ENCODE data around the gene VPS11. TPM values are rescaled to one million over a fixed set of nuclear protein-coding genes. Genes with fewer than 3 reads are reported as not detected.
A peak's percentile ranks its signal among the peaks of the same experiment; 100 is the strongest.

Gene VPS11
- total RNA-seq, result 21.4 TPM

GRCh38 chr11:119067371-119068222 lies at the start of gene VPS11:
Gene VPS11 (plus strand): TSS chr11:119067818. CDS start chr11:119067824, 6 bp downstream.
- peak within 1 kb of the TSS; percentile 93 to 97 (median 97) for H3K9ac ChIP-seq (ENCODE audit: low read depth in 1 of 3, low read length in 3 of 3)
- no peaks in the 10 kb centered on the region for H3K27me3 ChIP-seq (ENCODE audit: control insufficient read depth in 3 of 3, insufficient read depth in 3 of 3, low read length in 3 of 3)
- H3K4me1 ChIP-seq (ENCODE audit: control insufficient read depth in 3 of 3, insufficient read depth in 3 of 3, low read length in 3 of 3), result peaks cover 12 to 27% (median 16%) of the 10 kb centered on the region in 3 donors
- peak within 1 kb of the TSS; percentile 91 to 99 (median 98) for H3K4me3 ChIP-seq (ENCODE audit: low read length in 3 of 3)
- peak within 1 kb of the TSS; percentile 88 for H3K27ac ChIP-seq (ENCODE audit: low read depth, low read length)
- peaks cover 20 to 29% (median 21%) of the 10 kb centered on the region in 3 donors for H3K36me3 ChIP-seq (ENCODE audit: control insufficient read depth in 3 of 3, insufficient read depth in 3 of 3, low read length in 3 of 3)
- H3K9me3 ChIP-seq (ENCODE audit: control insufficient read depth in 3 of 3, low read length in 3 of 3), result no peaks in the 10 kb centered on the region

- Histone ChIP-seq H3K9ac (ENCODE audit: low read depth in 1 of 3, low read length in 3 of 3) (peak within 1 kb of the TSS; percentile 99 to 100 (median 99)), H3K4me3 (ENCODE audit: low read length in 3 of 3) (peak within 1 kb of the TSS; percentile 96 to 99 (median 98)), H3K27me3 (ENCODE audit: control insufficient read depth in 3 of 3, insufficient read depth in 3 of 3, low read length in 3 of 3) (no peaks in the 10 kb centered on the region), H3K4me1 (ENCODE audit: control insufficient read depth in 3 of 3, insufficient read depth in 3 of 3, low read length in 3 of 3) (peaks cover 27 to 52% (median 39%) of the 10 kb centered on the region in 3 donors), H3K9me3 (ENCODE audit: control insufficient read depth in 3 of 3, low read length in 3 of 3) (no peaks in the 10 kb centered on the region), H3K36me3 (ENCODE audit: control insufficient read depth in 3 of 3, insufficient read depth in 3 of 3, low read length in 3 of 3) (peaks cover 35 to 50% (median 49%) of the 10 kb centered on the region in 3 donors), H3K27ac (ENCODE audit: low read depth, low read length) (peak within 1 kb of the TSS; percentile 94)
Measured at GRCh38 chr11:119018074-119018938, 49.3 kb upstream of the VPS11 start, which contains the start of the genes RPS25 and TRAPPC4. Gene RPS25 (minus strand): TSS chr11:119018343. CDS start chr11:119018284, 59 bp downstream. Gene TRAPPC4 (plus strand): TSS chr11:119018766. CDS start chr11:119018796, 30 bp downstream.

DNA sequence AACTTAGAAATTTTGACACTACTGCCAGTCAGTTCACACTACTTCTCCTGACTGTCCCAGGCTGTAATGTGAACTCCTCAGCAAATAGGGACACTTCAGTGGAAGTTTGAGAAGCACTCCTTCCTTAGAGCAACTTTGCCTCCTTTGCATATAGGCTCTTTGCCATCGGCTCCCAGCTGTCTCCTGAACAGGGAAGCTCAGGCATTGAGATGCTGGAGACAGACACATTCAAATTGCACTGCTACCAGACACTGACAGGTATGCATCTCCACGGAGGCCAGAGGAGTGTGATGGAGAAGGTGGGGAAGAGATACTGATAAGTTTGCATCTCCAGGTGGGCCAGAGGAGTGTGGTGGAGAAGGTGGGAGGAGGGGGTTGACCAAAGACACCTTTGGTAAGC lies 47.6 kb upstream of the VPS11 start:
- no peaks in the 10 kb centered on the region for H3K27me3 ChIP-seq (ENCODE audit: control insufficient read depth in 3 of 3, insufficient read depth in 3 of 3, low read length in 3 of 3)
- peaks cover 41 to 53% (median 47%) of the 10 kb centered on the region in 3 donors for H3K36me3 ChIP-seq (ENCODE audit: control insufficient read depth in 3 of 3, insufficient read depth in 3 of 3, low read length in 3 of 3)
- no peak overlapping the region for H3K27ac ChIP-seq (ENCODE audit: low read depth, low read length)
- peaks cover 44 to 69% (median 52%) of the 10 kb centered on the region in 3 donors for H3K4me1 ChIP-seq (ENCODE audit: control insufficient read depth in 3 of 3, insufficient read depth in 3 of 3, low read length in 3 of 3)
- peak overlapping the region in 2 of 3 donors; percentile 54 to 99 for H3K4me3 ChIP-seq (ENCODE audit: low read length in 3 of 3)
- no peak overlapping the region for H3K9ac ChIP-seq (ENCODE audit: low read depth in 1 of 3, low read length in 3 of 3)
- no peaks in the 10 kb centered on the region for H3K9me3 ChIP-seq (ENCODE audit: control insufficient read depth in 3 of 3, low read length in 3 of 3)

GRCh38 chr11:119021631-119022030 lies 46.0 kb upstream of the VPS11 start:
- H3K9ac ChIP-seq (ENCODE audit: low read depth in 1 of 3, low read length in 3 of 3), result peak overlapping the region in 1 of 3 donors; percentile 47
- no peaks in the 10 kb centered on the region for H3K27me3 ChIP-seq (ENCODE audit: control insufficient read depth in 3 of 3, insufficient read depth in 3 of 3, low read length in 3 of 3)
- no peaks in the 10 kb centered on the region for H3K9me3 ChIP-seq (ENCODE audit: control insufficient read depth in 3 of 3, low read length in 3 of 3)
- H3K4me1 ChIP-seq (ENCODE audit: control insufficient read depth in 3 of 3, insufficient read depth in 3 of 3, low read length in 3 of 3), result peaks cover 55 to 76% (median 60%) of the 10 kb centered on the region in 3 donors
- H3K4me3 ChIP-seq (ENCODE audit: low read length in 3 of 3), result no peak overlapping the region
- no peak overlapping the region for H3K27ac ChIP-seq (ENCODE audit: low read depth, low read length)
- H3K36me3 ChIP-seq (ENCODE audit: control insufficient read depth in 3 of 3, insufficient read depth in 3 of 3, low read length in 3 of 3), result peaks cover 32 to 46% (median 38%) of the 10 kb centered on the region in 3 donors

DNA sequence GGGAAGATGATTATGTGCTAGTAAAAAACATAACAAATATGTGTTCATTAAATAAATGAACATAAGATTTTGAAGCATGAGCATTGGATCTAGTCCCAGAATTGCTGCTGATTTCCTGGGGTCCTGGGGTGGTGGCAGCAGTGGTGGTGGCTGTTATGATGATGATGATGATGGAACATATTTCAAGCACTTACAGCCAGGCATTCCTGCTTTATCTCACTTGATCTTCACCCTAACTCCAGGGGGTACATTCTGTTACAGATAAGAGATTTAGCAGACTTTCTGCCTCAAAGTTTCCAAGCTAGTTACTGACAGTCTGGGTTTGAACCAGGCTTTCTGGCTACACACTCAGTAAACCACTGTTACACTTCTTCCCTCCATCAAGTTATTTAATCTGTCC lies 43.9 kb upstream of the VPS11 start:
- Histone ChIP-seq H3K4me1 (ENCODE audit: control insufficient read depth in 3 of 3, insufficient read depth in 3 of 3, low read length in 3 of 3) (peaks cover 71 to 86% (median 74%) of the 10 kb centered on the region in 3 donors), H3K9ac (ENCODE audit: low read depth in 1 of 3, low read length in 3 of 3) (peak overlapping the region in 2 of 3 donors; percentile 44 to 60), H3K27me3 (ENCODE audit: control insufficient read depth in 3 of 3, insufficient read depth in 3 of 3, low read length in 3 of 3) (no peaks in the 10 kb centered on the region), H3K36me3 (ENCODE audit: control insufficient read depth in 3 of 3, insufficient read depth in 3 of 3, low read length in 3 of 3) (peaks cover 36 to 51% (median 40%) of the 10 kb centered on the region in 3 donors), H3K4me3 (ENCODE audit: low read length in 3 of 3) (no peak overlapping the region), H3K9me3 (ENCODE audit: control insufficient read depth in 3 of 3, low read length in 3 of 3) (no peaks in the 10 kb centered on the region), H3K27ac (ENCODE audit: low read depth, low read length) (no peak overlapping the region)

GRCh38 chr11:119024430-119025098 lies 43.1 kb upstream of the VPS11 start:
- Histone ChIP-seq H3K9me3 (ENCODE audit: control insufficient read depth in 3 of 3, low read length in 3 of 3) (no peaks in the 10 kb centered on the region), H3K4me1 (ENCODE audit: control insufficient read depth in 3 of 3, insufficient read depth in 3 of 3, low read length in 3 of 3) (peaks cover 73 to 86% (median 76%) of the 10 kb centered on the region in 3 donors), H3K36me3 (ENCODE audit: control insufficient read depth in 3 of 3, insufficient read depth in 3 of 3, low read length in 3 of 3) (peaks cover 41 to 51% (median 42%) of the 10 kb centered on the region in 3 donors), H3K4me3 (ENCODE audit: low read length in 3 of 3) (peak overlapping the region; percentile 15 to 56 (median 35)), H3K27ac (ENCODE audit: low read depth, low read length) (peak overlapping the region; percentile 78), H3K9ac (ENCODE audit: low read depth in 1 of 3, low read length in 3 of 3) (peak overlapping the region in 2 of 3 donors; percentile 48 to 62), H3K27me3 (ENCODE audit: control insufficient read depth in 3 of 3, insufficient read depth in 3 of 3, low read length in 3 of 3) (no peaks in the 10 kb centered on the region)

- H3K27ac ChIP-seq (ENCODE audit: low read depth, low read length), result peak overlapping the region; percentile 78
- H3K4me1 ChIP-seq (ENCODE audit: control insufficient read depth in 3 of 3, insufficient read depth in 3 of 3, low read length in 3 of 3), result peaks cover 74 to 86% (median 76%) of the 10 kb centered on the region in 3 donors
- no peaks in the 10 kb centered on the region for H3K9me3 ChIP-seq (ENCODE audit: control insufficient read depth in 3 of 3, low read length in 3 of 3)
- peaks cover 41 to 51% (median 41%) of the 10 kb centered on the region in 3 donors for H3K36me3 ChIP-seq (ENCODE audit: control insufficient read depth in 3 of 3, insufficient read depth in 3 of 3, low read length in 3 of 3)
- no peaks in the 10 kb centered on the region for H3K27me3 ChIP-seq (ENCODE audit: control insufficient read depth in 3 of 3, insufficient read depth in 3 of 3, low read length in 3 of 3)
- H3K9ac ChIP-seq (ENCODE audit: low read depth in 1 of 3, low read length in 3 of 3), result peak overlapping the region in 2 of 3 donors; percentile 48 to 62
- H3K4me3 ChIP-seq (ENCODE audit: low read length in 3 of 3), result peak overlapping the region; percentile 15 to 56 (median 35)
Measured at GRCh38 chr11:119025099-119025473, 42.5 kb upstream of the VPS11 start.

DNA sequence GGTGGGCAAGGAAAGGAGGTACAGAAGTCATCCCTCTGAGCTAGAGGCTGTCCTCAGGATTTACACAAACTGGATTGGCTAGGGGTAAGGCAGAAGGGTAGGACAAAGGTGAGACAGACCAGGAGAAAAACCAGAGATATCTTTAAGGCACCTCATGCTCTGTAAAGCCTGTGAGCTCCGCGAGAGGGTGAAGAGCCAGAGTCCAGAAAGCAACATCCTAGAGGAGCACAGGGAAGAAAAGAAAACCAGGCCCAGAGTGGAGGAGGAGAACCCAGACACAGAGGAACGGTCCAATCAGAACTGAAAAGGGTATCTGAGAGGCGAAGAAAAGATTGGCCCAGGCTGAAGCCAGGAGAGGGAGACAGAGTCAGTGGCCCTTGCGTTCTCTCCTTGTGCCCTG lies 42.1 kb upstream of the VPS11 start:
- Histone ChIP-seq H3K27ac (ENCODE audit: low read depth, low read length) (peak overlapping the region; percentile 78), H3K4me1 (ENCODE audit: control insufficient read depth in 3 of 3, insufficient read depth in 3 of 3, low read length in 3 of 3) (peaks cover 72 to 83% (median 74%) of the 10 kb centered on the region in 3 donors), H3K9me3 (ENCODE audit: control insufficient read depth in 3 of 3, low read length in 3 of 3) (no peaks in the 10 kb centered on the region)

More for the DNA sequence above, 42.1 kb upstream of the VPS11 start:
- H3K27me3 ChIP-seq (ENCODE audit: control insufficient read depth in 3 of 3, insufficient read depth in 3 of 3, low read length in 3 of 3), result no peaks in the 10 kb centered on the region
- peaks cover 39 to 51% (median 41%) of the 10 kb centered on the region in 3 donors for H3K36me3 ChIP-seq (ENCODE audit: control insufficient read depth in 3 of 3, insufficient read depth in 3 of 3, low read length in 3 of 3)
- H3K4me3 ChIP-seq (ENCODE audit: low read length in 3 of 3), result peak overlapping the region in 1 of 3 donors; percentile 3
- H3K9ac ChIP-seq (ENCODE audit: low read depth in 1 of 3, low read length in 3 of 3), result peak overlapping the region in 2 of 3 donors; percentile 1 to 63

Measured in skeletal muscle tissue (tissue), 4 donors.